Tibial nerve (tissue), 4 donors: ENCODE measurements around the gene MUC5AC. TPM values are rescaled to one million over a fixed set of nuclear protein-coding genes. Genes with fewer than 3 reads are reported as not detected.
"Not testable (repeated sequence)": the region's sequence is repeated elsewhere in the genome, so short reads cannot be mapped to it uniquely, and the experiment has no call there.

Experiments used
- DNase-seq, 2 donors: peaks; one replicate each; pipeline ENCODE4 v3.0.0-alpha.2; 2019; ENCODE audit warnings: low spot score in 2 of 2
- H3K27ac ChIP-seq, 4 donors: fragments of 200-600 bp; sonication (generic) in 3 of 4; one replicate each; pipeline ENCODE4 v1.5.1; 2017 to 2019; ENCODE audit warnings: mild to moderate bottlenecking in 1 of 4
- H3K27me3 ChIP-seq, 2 donors: fragments of 200-600 bp; sonication (generic) in 1 of 2; one replicate each; pipeline versions ENCODE4 v1.5.1 to v1.6.0; 2017 to 2019
- H3K36me3 ChIP-seq, 3 donors: fragments of 200-600 bp; sonication (generic); one replicate each; pipeline ENCODE4 v1.5.1; 2018 to 2019
- H3K4me1 ChIP-seq, 4 donors: fragments of 200-600 bp; sonication (generic) in 3 of 4; one replicate each; pipeline ENCODE4 v1.5.1; 2017 to 2019
- H3K4me3 ChIP-seq, 4 donors: fragments of 200-600 bp; sonication (generic) in 3 of 4; one replicate each; pipeline ENCODE4 v1.5.1; 2017 to 2019; ENCODE audit warnings: mild to moderate bottlenecking in 1 of 4, moderate library complexity in 1 of 4
- H3K9me3 ChIP-seq, 4 donors: fragments of 200-600 bp; sonication (generic) in 3 of 4; one replicate each; pipeline ENCODE4 v1.5.1; 2017 to 2019
- CTCF ChIP-seq, 5 experiments: fragments of 200-600 bp in 3 of 5; fragments of 450-650 bp in 2 of 5; sonication (generic) in 3 of 5; IDR thresholded peaks; one replicate each; pipeline ENCODE4 v1.5.1; 2016 to 2019; ENCODE audit warnings: antibody characterized with exemption in 5 of 5, mild to moderate bottlenecking in 3 of 5, moderate library complexity in 2 of 5
- EP300 ChIP-seq, 2 donors: sonication (generic); formaldehyde crosslinking; IDR thresholded peaks; one replicate each; pipeline ENCODE4 v1.6.1; 2017; ENCODE audit warnings: antibody characterized with exemption in 2 of 2, mild to moderate bottlenecking in 1 of 2
- POLR2A ChIP-seq, 2 donors: fragments of 450-650 bp; IDR thresholded peaks; one replicate each; pipeline ENCODE4 v1.6.1; 2017; ENCODE audit warnings: antibody characterized with exemption in 2 of 2, mild to moderate bottlenecking in 2 of 2, moderate library complexity in 2 of 2
- WGBS, 2 donors: methylation state at CpG; one replicate each; pipeline ENCODE4 v1.1.5; 2018; 5-methylcytosine and 5-hydroxymethylcytosine counted together
- total RNA-seq, 4 donors: library from RNA; depleted of rRNA; stranded (reverse); fragments of >200 nt; gene quantifications; one replicate each; pipeline ENCODE4 v1.1.0, GENCODE V29; 2016

MUC5AC gene
- total RNA-seq, 4 donors from 2014 or later, result not detected

- 77 to 81% methylated on average over 21 to 23 of the region's 32 CpGs for WGBS, 2 donors
- Histone ChIP-seq H3K4me1 (peaks cover 0 to 4% (median 0%) of the 10 kb centered on the region in 4 donors), H3K27ac (no peak overlapping the region), H3K4me3 (no peak overlapping the region), H3K36me3 (no peaks in the 10 kb centered on the region), H3K9me3 (no peaks in the 10 kb centered on the region), H3K27me3 (peaks cover 0 to 9% of the 10 kb centered on the region in 2 donors)
- no peak for TF ChIP-seq EP300 (IDR thresholded peaks at IDR 0.05)
- no peak for TF ChIP-seq POLR2A (IDR thresholded peaks at IDR 0.05)
- TF ChIP-seq CTCF (IDR thresholded peaks at IDR 0.05), result no peak
- no peak for DNase-seq
Observed at GRCh38 chr11:1158681-1159487, 1.1 kb downstream of the MUC5AC start.

GRCh38 chr11:1159488-1160220 is 1.9 kb downstream of the MUC5AC start:
- WGBS, 2 donors, result 60% methylated on average over 7 of the region's 24 CpGs; no CpG with 5 or more reads in 1 of the 2 donors
- not testable (repeated sequence) for DNase-seq

GRCh38 chr11:1160231-1161101 is 2.7 kb downstream of the MUC5AC start:
- Histone ChIP-seq H3K4me1 (no peaks in the 10 kb centered on the region), H3K4me3 (no peak overlapping the region), H3K27me3 (peaks cover 0 to 9% of the 10 kb centered on the region in 2 donors), H3K27ac (no peak overlapping the region), H3K36me3 (no peaks in the 10 kb centered on the region), H3K9me3 (no peaks in the 10 kb centered on the region)
- DNase-seq, result no peak
- TF ChIP-seq POLR2A (IDR thresholded peaks at IDR 0.05), result no peak
- TF ChIP-seq CTCF (IDR thresholded peaks at IDR 0.05), result no peak
- TF ChIP-seq EP300 (IDR thresholded peaks at IDR 0.05), result no peak
- WGBS, 2 donors, result 88 to 92% methylated on average over 24 to 27 of the region's 32 CpGs

More at GRCh38 chr11:1159488-1160220, 1.9 kb downstream of the MUC5AC start:
- not testable (repeated sequence) for H3K27me3 ChIP-seq, H3K27ac ChIP-seq, H3K4me3 ChIP-seq, H3K36me3 ChIP-seq, H3K9me3 ChIP-seq, H3K4me1 ChIP-seq

GRCh38 chr11:1161410-1162137 is 3.8 kb downstream of the MUC5AC start:
- DNase-seq, result no peak
- Histone ChIP-seq H3K27me3 (peaks cover 0 to 9% of the 10 kb centered on the region in 2 donors), H3K4me1 (no peaks in the 10 kb centered on the region), H3K9me3 (no peaks in the 10 kb centered on the region), H3K4me3 (no peak overlapping the region), H3K27ac (no peak overlapping the region), H3K36me3 (no peaks in the 10 kb centered on the region)
- 83 to 84% methylated on average over 25 to 35 of the region's 42 CpGs for whole genome bisulfite sequencing, 2 donors
- TF ChIP-seq POLR2A (IDR thresholded peaks at IDR 0.05) (no peak), EP300 (IDR thresholded peaks at IDR 0.05) (no peak), CTCF (IDR thresholded peaks at IDR 0.05) (no peak)

GRCh38 chr11:1162138-1162475 is 4.4 kb downstream of the MUC5AC start:
- Histone ChIP-seq H3K27me3 (peaks cover 0 to 9% of the 10 kb centered on the region in 2 donors), H3K4me3 (no peak overlapping the region), H3K36me3 (no peaks in the 10 kb centered on the region), H3K4me1 (no peaks in the 10 kb centered on the region), H3K27ac (no peak overlapping the region), H3K9me3 (no peaks in the 10 kb centered on the region)
- DNase-seq, result no peak
- 53 to 63% methylated on average over 15 to 17 of the region's 21 CpGs for WGBS, 2 donors
- TF ChIP-seq POLR2A (IDR thresholded peaks at IDR 0.05), result no peak
